NCI-H1694 treated with DMSO at 0.1 percent for 48 hours (cell line): ENCODE data around the gene KCNK4.

Source experiments
- DNase-seq: peaks from one replicate; lab custom pipeline; 2025; lab: John Stamatoyannopoulos, UW

The KCNK4 gene

GRCh38 chr11:64268893-64269539, 22.1 kb upstream of the KCNK4 start:
- no peak for DNase-seq

- peak; percentile 98 for DNase-seq
These were observed 21.4 kb upstream of the KCNK4 start for GRCh38 chr11:64269540-64270220.

GRCh38 chr11:64275031-64275800, 15.9 kb upstream of the KCNK4 start:
- DNase-seq: no peak

GRCh38 chr11:64275841-64276240, 15.3 kb upstream of the KCNK4 start:
- DNase-seq: no peak

- DNase-seq: no peak
These were observed 14.3 kb upstream of the KCNK4 start for GRCh38 chr11:64276653-64277431.

- no peak for DNase-seq
These were observed 12.4 kb upstream of the KCNK4 start for GRCh38 chr11:64278576-64279190.

GRCh38 chr11:64281957-64282770, 8.9 kb upstream of the KCNK4 start:
- no peak for DNase-seq

- DNase-seq: no peak
These were observed 8.0 kb upstream of the KCNK4 start for GRCh38 chr11:64283092-64283491.

- DNase-seq: peak; percentile 71
These were observed 6.8 kb upstream of the KCNK4 start, which contains the start of gene BAD for GRCh38 chr11:64284048-64284961. BAD (minus strand) TSS chr11:64284665; CDS start chr11:64284368, 297 bp downstream.

- peak; percentile 55 for DNase-seq
These were observed 5.9 kb upstream of the KCNK4 start, which contains the start of gene GPR137 for GRCh38 chr11:64284962-64285884. GPR137 (plus strand) TSS chr11:64285848; CDS start chr11:64286525, 677 bp downstream.

GRCh38 chr11:64285885-64286800, 5.0 kb upstream of the KCNK4 start:
- peak; percentile 43 for DNase-seq

GRCh38 chr11:64286801-64287159, 4.3 kb upstream of the KCNK4 start:
- no peak for DNase-seq

- DNase-seq: no peak
These were observed 3.3 kb upstream of the KCNK4 start for GRCh38 chr11:64287676-64288352.

GRCh38 chr11:64288353-64288750, 2.8 kb upstream of the KCNK4 start:
- no peak for DNase-seq

- DNase-seq: no peak
These were observed 2.0 kb upstream of the KCNK4 start for GRCh38 chr11:64289002-64289564.
